WTC11 (cell line): ENCODE data around the gene ZNF607.

Source experiments
- CTCF ChIP-seq: fragments of 200-600 bp; IDR thresholded peaks from 2 replicates; pipeline ENCODE4 v1.8.0; 2022; ENCODE audit warnings: antibody characterized with exemption
- TEAD4 ChIP-seq: sonication (generic); formaldehyde crosslinking; IDR thresholded peaks from 2 replicates; pipeline ENCODE4 v1.8.0; 2022; ENCODE audit warnings: mild to moderate bottlenecking, missing genetic modification reagents

- no peak for TF ChIP-seq CTCF
- no peak for TF ChIP-seq TEAD4 (CRISPR knock-in tag)
These were observed 26.5 kb downstream of the ZNF607 start for GRCh38 chr19:37692956-37693620.
